ENCODE results near the gene ABCA13.

The ABCA13 gene

GRCh38 chr7:48307041-48307714 is 135.9 kb downstream of the ABCA13 start:
- DNase-seq, result no peak

DNA sequence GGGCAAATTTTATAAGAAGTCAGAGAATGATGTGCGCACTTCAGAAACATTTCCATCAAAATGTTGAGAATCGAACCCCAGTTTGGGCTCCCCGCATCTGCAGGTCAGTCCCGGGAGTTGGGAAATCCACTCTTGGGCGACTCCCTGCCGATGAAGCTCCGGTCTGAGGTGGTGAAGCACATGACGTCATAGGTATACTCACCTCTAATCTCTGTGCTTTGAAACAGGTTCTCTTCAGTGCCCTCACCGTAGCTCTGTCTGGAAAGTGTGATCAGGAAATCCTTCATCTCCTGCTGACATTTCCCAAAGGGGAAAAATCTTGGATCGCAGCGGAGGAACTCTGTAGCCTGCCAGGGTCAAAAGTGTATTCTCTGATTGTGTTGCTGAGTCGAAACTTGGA is 138.5 kb downstream of the ABCA13 start:
- no peak for DNase-seq

GRCh38 chr7:48311464-48312100 is 140.3 kb downstream of the ABCA13 start:
- no peak for DNase-seq

GRCh38 chr7:48312151-48312550 is 140.9 kb downstream of the ABCA13 start:
- DNase-seq, result no peak

DNA sequence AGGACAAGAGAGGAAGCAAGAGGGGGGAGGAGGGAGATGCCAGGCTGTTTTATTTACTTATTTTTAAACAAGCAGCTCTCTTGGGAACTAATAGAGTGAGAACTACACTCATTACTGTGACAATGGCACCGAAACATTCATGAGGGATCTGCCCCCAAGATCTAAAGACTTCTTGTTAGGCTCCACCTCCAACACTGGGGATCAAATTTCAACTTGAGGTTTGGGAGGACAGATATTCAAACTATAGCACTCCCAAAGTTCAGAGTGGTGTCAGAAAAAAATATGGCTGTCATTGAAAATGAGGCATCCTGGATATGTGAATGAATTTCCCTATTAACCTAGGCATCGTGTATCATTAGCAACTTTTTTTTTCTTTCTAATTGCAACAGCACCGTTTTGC is 145.5 kb downstream of the ABCA13 start:
- no peak for DNase-seq

DNA sequence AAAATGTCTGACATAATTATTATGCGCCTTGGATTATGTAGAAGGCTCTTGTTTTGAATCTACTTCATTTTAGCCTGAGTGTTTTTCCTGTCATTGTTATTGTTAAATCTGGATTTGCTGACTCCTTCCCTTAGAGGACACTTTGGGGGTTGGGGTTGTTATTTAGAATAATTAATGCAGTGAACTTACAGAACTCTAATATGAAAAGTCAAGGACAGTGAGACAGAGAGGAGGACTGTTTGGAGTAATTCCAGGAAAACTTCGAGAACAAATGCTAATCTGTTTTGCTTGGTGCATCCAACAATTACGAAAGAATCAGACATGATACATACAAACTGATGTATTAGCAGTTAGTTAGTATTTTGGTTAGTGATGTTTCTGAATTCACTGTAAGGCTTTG is 146.1 kb downstream of the ABCA13 start:
- no peak for DNase-seq

DNA sequence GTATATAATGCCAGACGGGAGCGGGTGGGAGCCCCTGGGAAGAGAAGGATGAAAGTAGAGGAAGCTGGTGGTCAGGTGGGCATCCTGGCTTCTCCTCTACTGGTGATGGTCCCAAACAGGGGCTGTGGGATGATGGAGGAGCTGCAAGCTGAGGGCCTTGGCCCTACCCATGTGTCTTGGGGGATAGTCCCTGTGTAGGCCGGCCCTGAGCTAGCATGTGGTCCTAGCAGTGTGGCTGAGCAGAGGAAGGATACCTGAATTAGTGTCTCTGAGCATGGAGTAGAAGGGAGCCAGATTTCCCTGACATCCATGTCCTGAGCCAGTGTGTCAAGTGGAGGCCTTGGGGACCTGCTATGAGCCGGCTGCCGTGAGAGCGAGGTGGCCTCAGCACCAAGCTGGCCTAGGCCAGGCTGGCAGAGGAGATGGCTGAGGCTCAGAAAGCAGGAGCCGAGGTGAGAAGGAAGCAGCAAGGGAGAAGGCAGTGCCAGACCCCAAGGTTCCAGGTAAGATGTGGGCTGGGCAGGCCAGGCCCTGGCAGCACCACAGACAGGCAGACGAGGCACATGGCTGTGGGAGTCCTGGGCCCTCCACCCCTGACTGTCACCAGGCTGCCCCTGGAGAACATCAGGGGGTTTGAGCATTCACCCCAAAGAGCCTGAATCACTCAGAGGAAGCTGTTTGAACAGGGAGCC is 150.2 kb downstream of the ABCA13 start:
- no peak for DNase-seq

GRCh38 chr7:48337012-48337621 is 165.9 kb downstream of the ABCA13 start:
- peak; percentile 58 for DNase-seq

GRCh38 chr7:48337781-48338180 is 166.5 kb downstream of the ABCA13 start:
- no peak for DNase-seq

DNA sequence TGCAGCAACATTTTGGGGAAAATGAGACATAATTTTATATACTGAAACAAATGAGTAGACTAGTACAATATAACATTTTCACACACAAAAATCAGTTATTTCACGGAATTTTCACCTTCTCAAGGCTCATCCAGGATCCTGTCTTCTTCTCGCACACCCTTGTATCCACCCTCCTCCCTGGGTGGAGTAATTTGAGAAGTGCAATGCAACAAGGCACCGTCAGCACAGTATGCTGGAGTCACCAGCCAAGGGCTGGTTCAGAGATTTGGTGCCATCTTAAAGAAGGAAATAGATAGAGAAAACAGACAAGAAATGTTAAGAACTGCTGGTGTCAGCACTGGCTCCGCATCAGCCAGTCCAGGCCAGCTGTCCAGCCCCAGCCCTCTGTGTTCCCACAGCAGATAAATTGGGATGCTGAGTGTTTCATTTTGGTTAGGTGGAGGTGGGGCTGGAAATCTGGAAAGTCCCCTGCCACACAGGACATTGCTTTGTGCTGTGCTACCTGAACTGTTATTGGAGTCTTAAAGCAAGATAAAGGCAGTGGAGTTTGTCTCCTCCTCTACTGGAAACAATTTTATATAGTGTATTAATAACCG is 176.1 kb downstream of the ABCA13 start:
- DNase-seq, result no peak

DNA sequence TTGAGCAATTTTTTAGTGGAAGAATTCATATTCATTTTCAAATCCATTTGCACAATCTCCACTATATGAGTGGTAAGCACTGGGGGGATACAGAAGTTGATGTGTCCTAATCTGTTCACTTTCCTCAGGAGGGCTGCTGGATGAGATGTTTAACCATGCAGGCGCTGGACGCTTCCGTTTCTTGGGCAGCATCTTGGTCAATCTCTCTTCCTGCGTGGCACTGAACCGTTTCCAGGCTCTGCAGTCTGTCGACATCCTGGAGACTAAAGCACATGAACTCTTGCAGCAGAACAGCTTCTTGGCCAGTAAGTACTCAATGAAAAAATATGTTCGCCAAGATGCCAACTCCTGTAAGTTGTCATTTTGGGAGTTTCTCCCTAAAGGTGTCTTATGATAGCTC is 179.3 kb downstream of the ABCA13 start:
- DNase-seq, result peak; percentile 16

DNA sequence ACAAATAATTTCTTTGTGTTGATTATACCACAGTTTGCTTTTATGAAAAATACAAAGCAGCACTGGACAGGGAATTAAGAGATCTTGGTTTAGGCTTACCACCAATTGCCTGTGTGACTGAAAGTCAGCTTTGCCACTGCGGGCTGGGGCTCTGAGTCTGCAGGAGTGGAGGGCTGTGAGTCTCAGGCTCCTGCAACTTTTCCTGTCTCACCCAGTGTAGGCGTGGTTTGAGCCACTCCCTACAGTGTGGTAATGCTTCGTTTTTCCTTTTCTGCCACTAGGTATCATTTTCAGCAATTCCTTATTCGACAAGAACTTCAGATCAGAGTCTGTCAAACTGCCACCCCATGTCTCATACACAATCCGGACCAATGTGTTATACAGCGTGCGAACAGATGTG is 180.6 kb downstream of the ABCA13 start:
- DNase-seq, result no peak

- DNase-seq, result no peak
These were observed 184.1 kb downstream of the ABCA13 start for GRCh38 chr7:48355346-48355745.

DNA sequence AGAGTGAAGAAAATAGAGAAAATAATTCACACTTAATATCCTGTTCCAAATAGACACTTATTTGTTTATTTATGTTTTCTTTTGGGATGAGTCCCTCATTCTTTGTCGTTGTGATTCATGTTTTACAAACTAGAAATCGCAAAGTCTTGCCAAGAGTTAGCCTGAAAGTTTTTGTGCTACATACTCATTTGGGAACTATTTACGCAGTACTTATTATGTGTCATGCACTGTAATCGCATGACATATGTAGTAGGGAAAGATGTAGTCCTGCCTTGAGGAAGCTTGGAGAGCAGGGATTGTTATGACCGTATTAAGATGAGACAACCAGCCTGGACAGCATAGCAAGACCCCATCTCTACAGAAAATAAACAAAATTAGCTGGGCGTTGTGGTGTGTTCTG is 189.3 kb downstream of the ABCA13 start:
- DNase-seq, result no peak

GRCh38 chr7:48363174-48363573 is 191.9 kb downstream of the ABCA13 start:
- no peak for DNase-seq

GRCh38 chr7:48365010-48365409 is 193.8 kb downstream of the ABCA13 start:
- DNase-seq, result no peak

DNA sequence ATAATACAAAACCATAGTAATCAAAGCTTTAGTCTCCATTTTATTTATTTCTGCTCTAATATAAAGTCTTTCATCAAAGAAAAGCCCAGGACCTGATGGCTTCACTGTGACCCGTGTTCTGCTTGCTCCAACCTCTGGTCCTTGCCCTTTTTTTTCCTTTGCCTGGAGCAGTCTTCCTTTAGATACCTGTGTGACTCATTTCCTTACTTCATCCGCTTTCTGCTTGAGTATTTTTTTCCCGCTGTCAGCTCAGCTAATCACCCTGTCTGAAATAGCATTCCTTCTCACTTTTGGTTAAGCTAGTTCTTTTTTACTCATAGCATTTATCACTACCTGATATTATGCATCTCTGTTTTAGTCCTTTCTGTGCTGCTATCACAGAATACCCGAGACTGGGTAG is 194.8 kb downstream of the ABCA13 start:
- no peak for DNase-seq

GRCh38 chr7:48376263-48376662 is 205.0 kb downstream of the ABCA13 start:
- DNase-seq, result no peak

DNA sequence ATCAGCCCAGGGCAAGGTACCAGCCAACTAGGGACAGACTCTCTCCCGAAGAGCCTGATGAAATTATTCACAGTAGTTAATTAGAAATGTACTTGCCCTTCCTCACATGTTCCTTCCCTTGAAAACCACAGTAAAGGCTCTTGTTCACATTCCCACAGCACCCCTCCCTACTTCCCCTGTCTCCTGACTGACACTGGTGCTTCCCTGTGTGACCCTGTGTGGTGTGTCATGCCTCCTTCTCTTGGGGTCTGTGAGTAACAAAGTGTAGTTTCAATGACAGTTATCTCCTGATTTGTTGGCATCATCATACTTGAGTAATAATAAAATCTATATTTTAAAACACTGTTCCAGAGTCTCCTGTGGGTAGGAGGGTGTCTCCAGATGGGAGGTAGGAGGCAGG is 209.7 kb downstream of the ABCA13 start:
- no peak for DNase-seq

DNA sequence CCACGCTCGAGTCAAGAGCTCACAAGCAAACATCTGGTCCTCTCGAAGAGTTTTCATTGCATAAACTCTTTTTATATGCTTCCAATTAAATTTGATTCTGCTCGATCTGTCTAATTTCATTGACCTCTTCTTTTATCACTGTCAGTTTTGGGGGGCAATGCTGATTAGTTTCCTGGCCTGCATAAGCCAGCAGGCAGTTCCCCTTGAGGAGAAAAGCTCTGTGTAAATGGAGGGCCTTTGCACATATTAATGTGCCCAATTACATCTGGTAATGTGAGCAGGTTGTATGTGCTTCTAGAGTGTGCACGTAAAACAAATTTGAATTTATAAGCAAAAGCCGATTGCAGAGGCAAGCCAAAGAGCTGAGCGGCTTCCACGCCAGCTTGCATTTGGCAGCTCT is 210.3 kb downstream of the ABCA13 start:
- no peak for DNase-seq

DNA sequence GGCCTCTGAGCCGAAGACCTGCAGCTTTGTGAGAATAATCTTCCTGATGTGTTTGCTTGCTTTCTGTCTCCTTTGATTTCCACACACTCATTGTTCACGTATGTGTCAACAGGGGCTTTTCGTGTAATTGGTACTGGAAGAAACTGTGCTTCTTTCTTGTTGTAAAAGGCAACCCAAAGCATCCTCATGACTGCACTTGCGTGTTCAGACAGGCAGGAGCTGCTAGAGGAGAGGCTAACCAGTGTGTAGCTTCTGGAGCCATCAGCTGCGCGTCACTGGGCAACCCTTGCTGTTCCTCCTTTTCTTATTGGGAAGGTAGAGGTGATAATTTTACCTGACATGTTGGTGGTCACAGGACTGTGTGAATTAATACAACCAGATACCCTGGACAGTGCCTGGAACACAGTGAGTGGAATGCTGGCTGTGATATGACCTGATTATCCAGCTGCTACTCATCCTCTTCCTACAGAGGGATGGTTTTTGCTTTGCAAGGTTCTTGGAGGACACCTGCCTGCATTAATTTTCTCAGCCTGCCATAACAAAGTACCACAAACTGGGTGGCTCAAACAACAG is 213.0 kb downstream of the ABCA13 start:
- DNase-seq, result no peak

DNA sequence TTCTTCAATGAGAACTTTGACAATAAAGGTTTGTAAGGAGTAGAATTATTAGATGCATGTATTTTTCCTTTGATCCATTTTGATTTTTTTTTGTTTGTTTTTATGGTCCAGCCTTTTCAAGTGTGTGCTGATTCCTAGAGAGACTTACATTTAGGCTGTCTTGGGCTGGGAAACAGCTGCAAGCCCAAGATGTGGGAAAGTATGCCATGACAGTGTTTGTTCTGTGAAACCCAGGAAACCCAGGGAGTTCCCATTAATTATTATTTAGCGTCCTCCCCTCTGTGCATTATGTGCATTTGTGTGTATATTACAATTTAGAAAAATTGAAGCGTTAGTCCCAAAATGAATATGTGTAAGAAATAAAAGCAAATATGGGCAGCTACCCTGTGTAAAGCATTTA is 216.7 kb downstream of the ABCA13 start:
- no peak for DNase-seq

DNA sequence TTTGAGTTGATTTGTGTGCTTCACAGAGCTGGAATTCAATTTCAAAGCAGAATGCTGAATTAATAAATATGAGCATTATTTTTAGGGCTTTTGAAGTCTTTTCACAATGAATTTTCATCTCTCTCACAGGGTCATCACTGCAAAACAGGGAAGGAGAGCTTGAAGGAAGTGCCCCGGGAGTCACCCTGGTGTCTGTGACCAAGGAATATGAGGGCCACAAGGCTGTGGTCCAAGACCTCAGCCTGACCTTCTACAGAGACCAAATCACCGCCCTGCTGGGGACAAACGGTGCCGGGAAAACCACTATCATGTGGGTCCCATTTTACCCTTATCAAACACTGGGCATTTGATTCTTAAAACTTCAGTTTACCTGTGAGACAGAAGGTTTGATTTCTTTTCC is 217.7 kb downstream of the ABCA13 start:
- no peak for DNase-seq

All from hematopoietic multipotent progenitor cell treated with erythropoietin and hydrocortisone succinate and interleukin-3 and kit ligand, for 4 days (in vitro differentiated cells).